ENCODE results near the gene IER5L.
"Not testable (repeated sequence)": the region's sequence is repeated elsewhere in the genome, so short reads cannot be mapped to it uniquely, and the experiment has no call there.

IER5L gene

DNA sequence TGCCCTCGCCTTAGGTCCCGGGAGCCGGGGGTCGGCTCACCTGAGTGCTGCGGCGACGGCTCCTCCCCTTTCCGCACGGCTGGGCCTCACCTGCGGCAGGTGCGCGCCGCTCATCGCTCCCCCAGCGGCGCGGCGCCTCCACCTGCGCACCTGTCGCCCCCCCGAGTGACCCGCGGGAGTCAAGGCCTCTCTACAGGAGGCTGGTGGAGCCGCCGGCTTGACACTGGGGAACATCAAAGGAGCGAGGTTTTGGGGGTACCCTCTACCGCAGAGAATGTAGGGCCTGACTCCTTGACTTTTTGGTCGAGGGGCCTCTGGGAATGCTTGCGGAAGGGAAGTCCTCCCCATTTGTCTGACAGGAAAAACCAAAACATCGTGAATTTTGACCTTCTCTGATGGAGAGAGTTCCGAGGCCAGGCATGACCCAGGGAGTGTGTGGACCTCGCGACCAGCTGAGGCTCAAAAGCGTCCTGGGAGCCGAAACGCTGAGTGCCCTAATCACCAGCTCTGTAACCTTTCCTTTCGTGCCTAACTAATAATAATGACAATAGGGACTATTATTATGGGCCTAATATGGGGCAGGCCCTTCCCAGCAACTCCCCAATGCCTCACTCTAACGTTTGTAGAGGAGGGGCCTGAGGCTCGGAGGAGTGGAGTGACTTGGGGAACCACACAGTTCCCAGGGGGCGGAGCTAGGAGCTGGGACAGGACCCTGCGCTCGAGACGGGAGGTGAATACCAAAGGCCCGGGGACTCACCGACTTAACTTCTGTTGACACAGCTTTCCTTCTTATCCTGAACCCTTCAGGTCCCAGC, 714 bp upstream of the IER5L start:
- DNase-seq: peak; percentile 90

DNA sequence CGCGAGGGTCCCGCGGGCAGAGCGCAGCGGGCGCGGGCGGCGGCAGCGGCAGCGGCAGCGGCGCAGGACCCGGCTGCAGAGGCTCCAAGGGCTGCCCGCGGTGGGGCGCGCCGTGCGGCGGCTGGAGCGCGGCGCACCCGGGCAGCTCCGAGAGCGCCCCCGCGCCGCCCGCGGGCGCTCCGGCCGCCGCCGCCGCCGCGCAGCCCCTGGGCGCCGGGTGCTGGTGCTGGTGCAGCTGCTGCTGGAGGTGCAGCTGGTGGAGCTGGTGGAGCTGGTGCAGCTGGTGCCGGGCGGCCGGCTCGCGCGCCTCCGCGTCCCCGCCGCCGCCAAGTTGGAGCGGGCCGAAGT, 644 bp downstream of the IER5L start:
- no peak for DNase-seq

DNA sequence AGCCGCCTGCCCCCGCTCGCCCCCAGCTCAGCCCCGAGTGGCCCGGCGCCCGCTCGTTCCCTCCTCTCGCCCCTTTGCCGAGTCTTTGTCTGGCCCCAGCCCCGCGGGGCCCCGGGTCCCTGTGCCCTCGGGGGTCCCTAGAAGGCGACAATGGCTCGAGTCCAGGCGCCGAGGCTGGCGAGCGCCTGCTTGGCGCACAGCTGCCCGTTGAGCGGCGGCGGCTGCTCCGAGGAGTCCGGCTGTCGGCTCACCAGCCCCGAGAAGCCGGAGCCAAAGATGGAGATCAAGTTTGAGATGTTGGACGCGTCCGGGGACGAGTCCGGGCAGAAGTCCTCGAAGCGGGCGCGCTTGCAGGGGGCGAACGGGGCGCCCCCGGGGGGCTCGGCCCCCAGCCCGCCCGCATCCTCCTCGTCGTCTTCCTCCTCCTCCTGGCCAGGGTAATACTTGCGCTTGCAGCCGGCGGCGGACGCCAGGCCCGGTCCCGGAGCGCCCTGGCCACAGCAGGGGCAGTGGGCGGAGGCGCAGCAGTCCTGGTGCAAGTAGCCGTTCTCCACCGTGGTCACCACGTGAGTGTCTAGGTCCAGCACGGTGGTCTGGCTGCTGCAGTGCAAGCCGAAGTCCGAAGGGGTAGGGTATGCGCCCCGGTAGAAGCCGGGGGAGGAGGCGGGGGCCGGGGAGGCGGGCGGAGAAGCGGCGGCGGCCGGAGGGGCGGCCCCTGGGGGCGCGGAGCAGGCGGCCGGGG, 1.2 kb downstream of the IER5L start:
- no peak for DNase-seq

DNA sequence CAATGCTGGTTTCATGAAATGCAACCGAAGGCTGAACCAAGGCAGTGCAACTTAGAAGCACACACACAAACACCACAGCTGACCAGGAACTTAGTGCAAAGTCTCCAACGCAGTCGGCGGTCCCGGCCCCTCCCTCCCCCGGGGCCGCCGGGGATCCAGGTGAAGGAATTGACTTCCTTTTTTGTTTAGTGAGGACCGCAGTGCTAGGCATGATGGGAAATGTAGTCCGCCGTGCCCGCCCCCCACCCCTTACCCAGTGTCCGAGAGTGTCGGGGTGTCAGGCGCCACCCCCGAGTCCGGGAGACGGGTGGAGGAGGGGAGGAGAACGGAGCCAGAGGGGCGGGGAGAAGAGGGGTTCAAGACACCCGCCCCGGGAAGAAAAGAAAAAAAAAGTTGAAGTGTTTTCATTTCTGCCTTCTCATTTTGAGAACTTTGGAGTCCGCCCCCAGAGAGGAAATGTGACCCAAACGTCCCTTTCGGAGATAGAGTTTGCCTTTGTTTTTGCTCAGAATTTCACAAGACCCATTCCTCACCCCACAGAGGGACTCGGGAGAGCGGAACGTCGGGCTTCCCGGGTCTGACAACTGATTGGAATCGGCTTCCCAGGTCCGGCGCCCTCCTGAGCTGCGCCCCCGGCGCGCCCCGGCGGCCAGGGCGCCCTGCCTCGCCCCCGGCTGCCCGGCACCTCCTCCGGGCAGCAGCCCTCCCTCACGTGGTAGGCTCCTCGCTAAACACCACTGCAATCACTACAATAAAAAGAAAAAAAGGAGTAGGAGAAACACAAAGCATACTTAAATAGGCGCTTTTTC, 2.0 kb downstream of the IER5L start:
- peak; percentile 92 for DNase-seq

DNA sequence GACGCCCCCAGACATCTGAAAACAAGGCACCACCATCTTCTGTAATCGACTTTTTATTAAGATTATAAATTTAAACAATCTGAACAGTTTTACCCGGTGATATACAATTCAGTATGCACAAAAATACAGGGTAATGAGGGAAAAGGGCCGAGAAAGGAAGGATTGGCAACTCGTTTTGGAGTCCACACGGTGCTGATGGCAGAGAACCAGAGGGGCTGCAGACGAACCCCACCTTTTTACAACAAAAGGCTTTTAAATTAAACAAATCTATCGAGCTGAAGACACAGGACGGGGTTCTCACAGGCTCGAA, 2.6 kb downstream of the IER5L start:
- DNase-seq: no peak

DNA sequence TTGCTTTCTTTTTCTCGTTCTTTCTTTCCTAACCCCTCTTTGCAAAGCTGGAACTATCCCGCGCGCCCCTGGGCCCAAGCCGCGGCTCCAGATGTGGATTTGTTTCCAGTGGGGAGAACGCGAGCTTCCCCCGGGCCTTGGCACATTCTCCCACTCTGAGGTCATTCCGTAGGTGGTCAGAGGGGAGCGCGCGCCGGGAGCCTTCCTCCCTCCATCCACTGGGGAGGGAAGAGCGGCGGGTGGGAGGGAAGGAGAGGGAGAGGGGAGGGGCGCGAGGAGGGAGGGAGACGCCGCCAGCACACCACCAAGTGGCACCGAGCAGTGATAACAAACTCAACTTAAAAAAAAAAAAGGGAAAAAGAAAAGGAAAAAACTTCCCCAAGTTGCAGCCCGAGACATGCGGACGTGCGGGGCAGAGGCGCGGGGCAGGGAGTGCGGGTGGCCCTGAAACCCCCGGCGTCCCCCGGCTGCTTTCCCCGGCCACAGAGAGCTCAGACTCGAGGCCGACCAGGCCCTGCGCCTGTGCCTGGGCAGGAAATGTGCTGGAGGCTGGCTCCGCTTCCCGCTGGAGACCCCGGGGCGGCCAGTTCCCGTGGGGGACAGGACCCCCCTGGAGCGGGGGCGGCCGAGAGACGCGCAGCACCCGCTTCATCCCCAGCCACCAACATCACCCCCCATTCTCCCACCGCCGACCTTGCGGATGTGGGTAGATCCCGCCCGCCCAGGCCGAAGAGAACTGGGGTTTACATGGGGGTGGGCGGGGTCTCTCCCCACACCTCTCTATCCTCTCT, 3.1 kb downstream of the IER5L start:
- peak; percentile 95 for DNase-seq

DNA sequence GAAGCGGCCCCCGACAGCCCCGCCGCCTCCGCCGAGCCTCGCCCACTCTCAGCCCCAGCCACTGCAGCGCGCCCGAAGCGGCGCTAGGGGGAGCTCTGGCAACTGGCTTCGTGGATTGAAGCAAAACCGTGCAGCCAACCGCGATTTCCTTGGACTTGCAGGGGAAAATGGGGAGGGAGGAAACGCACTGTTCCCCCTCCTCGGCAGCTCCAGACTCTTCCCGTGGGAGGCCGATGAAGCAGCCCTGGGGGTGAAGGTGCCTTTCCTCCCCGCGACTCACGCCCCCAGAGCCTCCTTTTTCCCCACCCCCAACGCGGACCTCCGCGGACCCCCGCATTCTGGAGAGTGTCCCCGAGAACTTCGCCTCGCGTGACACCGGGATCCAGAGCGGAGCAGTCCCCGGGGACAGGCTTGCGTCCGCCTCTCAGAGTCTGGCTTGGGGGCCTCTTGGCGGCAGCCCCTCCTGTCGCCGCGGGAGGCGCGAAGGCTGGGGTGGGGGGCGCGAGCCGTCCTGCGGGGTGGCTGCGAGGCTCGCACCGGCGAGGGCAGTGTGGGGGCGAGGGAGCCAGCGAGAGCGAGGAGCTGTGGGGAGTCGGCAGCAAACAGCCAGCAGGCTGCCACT, 3.8 kb downstream of the IER5L start:
- peak; percentile 95 for DNase-seq

DNA sequence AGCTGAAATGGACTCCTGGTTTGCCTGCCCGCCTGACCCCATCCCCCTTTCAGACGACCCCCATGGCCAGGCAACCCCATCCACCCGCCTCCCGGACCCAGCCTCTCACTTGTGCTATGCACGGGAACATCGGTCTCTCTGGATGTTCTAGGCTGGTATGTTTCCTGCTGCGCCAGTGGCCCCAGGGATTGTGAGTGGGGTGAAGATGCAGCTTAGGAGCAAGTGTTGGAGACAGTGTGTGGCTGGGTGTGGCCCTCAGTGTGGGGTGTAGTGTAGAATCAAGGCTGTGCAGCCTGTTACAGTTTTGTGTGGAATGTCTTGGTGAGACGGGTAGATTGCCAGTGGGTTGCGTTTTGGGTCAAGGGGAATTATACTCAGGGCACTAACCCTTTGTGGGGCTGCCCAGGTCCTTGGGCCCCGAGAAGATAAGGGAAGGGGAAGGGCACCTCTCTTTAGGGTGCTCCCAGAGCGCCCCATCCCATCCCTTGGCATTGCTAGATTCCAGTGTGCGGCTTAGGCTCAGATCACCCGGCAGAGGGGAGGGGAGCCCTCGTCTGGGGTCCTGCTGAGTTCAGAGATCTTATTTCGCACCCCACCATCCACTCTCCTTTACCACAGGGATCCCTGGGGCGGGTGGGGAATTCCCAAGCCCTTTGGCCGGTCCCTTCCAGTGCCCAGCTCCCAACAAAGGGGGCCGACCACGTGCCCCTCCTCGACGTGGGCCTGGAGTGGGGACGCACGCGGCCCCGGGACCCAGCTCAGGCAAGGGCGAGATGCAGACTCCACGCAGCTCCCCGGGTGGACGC, 4.6 kb downstream of the IER5L start:
- DNase-seq: no peak

DNA sequence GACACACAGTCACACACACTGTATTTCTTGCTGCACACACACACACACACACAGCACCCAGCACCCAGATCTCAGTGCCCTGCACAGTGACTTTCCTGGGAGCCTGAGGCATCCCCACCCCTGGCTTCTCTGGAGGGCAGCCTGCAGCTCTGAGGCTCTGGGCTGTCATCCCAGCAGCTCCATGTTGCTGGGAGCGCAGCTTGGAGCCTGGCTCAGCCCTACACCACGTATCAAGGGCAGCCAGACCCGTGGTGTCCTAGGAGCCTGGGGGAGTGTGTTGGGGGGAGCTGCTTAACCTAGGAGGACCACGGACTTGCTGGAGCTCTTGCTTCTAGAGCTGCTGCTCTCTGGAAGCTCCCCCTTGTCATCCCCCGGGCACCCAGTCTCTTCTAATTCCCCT, 5.2 kb downstream of the IER5L start:
- no peak for DNase-seq

DNA sequence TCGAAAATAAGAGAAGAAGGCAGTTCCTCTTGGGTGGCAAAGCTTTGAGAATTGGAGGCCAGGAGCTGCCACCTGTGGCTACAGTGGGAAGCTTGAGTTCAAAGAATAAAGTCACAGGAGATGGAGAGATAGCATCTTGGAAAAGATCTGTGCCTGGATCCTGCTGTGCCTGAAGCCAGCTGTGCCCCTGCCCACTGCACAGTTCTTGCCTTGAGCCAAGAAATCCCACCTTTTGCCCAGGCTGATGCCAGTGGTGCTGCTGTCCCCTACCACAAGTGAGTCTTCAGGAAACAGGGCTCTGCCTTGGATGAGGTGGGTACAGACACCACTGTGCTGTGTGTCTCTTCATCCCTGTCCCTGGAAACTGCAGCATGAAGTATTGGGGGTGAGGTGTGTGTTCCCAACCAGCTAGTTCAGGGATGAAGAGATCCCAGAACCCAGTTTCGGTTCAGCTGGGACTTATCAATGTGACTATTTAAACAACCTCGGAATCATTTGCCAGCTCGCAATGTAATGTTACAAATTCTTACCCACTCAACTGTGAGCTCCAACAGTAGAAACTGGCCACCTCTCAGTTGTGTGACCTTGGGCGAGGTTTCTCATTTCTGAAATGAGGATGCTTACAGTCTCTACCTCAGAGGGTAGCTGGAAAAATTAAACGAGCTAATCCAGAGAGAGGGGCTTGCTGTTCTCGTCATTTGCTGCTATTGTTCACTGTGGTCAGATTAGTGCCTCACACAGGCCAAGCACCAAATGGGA, 5.9 kb downstream of the IER5L start:
- DNase-seq: no peak

DNA sequence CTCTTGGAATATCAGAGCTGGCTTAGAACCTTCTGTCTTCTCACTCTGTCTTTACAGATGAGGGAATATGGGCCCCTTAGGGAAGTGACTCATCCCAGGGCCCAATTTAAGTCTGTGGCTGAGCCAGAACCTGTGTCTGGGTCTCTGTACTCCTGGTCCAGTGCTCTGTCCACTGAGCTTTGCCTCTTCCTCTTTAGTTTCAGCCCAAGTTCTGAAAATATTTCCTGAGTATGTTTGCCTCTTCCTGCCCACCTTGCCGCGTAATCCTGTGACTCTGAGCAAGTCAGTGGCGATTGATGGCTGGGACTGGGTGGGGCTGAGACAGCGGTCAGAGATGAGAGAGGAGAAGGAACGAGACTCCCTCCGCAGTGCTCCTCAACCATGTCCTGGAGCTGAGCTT, 7.8 kb downstream of the IER5L start:
- peak; percentile 75 for DNase-seq

DNA sequence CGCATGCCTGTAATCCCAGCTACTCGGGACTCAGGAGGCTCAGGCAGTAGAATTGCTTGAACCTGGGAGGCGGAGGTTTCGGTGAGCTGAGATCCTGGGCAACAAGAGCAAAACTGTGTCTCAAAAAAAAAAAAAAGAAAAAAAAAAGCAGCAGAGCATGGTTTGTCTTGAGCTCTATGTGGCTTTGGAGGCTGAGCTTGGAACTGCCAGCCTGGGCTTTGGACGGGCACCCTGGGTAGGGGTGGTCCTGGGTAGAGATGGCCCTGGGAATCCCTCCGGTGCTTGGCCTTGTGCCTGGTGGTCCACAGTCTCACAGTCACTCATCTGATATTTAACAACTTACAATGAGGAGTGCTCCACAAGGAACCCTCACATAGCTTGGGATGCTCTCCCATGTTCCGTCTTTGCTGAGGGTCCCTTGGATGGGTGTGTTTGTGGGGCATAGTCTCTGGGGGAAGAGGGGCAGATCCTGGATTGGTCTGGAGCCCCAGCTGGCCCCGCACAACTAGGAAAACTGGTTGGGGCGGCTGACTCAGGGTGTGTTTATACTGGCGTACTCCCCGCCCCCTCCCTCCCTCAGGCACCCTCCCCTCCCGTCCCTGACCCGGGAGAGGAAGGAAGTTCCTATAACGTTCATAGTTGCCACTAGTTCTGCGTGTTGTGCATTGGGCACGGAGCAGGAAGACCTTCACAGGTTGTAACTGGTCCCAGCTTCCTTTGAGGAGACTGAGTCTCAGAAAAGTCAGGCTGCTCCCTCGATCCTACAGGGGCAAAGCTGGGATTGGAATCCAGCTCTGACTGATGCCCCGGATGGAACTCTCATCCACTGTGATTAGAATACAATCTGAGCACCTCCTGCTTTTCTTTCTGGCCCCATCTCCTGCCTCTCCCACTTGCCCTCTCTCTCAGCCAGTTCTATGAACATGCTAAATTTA, 11.2 kb downstream of the IER5L start:
- DNase-seq: peak; percentile 95

DNA sequence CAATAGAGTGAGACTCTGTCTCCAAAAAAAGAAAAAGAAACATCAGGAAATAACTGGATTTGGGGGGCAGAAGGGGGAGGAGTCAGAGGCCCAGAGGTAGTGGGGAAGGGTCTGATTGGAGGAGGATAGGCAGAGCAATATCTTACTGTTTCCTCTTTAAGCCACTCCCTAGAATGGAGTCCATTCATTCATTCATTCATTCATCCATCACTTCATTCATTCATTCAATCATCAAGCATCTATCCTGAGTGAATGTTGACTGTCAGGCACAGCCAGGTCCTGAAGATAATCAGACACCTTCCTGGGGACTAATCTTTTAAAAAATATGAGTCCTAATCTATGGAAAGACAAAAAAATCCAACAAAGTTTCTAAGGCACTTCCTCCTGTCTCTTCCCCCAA, 12.9 kb downstream of the IER5L start:
- DNase-seq: no peak

DNA sequence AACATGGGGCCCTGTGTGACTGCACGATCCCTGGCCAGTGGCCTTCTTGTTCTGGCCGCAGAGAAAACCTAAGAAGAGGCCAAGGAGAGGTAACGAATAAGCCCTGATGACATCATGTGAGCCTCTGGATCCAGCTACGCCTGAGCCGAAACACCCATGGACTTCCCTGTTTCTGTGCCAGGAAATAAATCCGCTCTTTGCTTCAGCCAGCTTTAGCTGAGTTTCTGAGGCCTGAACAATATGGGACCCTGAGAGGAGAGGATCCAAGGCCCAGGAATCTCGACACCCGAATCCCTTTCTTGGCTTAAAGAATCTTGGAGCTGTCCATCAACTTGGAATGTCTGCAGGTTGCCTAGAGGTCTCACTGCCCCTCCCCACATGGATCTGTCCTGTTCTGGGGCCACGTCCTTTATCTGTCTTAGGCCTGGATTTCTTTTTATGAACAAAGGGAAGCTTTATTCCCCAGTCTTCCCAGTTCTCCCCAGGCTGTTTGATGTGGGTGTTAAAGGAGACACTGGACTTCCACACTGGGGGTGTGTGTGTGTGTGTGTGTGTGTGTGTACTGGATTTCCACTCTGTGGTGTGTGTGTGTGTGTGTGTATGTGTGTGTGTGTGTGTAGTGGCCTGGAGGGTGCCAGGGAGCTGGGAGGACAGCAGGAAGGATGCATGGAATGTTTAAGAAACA, 13.7 kb downstream of the IER5L start:
- DNase-seq: peak; percentile 81

DNA sequence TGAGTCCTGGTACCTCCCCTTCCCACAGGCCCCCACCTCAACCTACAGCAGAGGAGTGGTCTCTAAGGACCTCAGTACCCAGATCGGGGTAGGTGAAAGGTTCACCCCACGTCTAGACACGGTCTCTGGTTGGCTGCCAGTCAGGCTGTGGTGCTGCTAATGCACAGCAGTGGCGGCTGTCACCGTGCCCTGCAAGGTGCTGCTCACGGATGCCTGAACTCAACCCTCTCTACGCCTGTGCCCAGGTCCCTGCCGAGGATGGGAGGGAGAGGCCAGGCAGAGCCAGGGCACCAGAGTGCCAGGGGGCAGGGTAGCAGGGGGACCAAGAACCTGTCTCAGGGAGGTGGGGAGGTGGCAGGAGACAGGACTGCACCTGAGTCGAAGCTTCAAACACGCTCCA, 14.3 kb downstream of the IER5L start:
- DNase-seq: no peak

DNA sequence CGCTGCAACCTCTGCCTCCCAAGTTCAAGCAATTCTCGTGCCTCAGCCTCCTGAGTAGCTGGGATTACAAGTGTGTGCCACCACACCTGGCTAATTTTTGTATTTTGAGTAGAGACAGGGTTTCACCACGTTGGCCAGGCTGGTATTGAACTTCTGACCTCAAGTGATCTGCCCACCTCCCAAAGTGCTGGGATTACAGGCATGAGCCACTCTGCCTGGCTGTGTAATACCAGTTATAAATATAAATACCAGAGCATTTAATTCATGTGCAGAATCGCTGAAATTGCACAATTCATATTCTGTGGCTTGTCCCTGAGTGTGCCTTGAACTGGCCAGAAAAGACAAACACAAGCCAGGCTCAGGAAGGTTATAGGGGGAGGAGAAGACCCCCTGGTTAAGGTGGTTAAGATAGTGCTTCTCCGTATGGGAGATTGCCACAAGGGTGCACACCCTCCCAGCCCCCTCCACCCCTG, 14.8 kb downstream of the IER5L start:
- not testable (repeated sequence) for DNase-seq

DNA sequence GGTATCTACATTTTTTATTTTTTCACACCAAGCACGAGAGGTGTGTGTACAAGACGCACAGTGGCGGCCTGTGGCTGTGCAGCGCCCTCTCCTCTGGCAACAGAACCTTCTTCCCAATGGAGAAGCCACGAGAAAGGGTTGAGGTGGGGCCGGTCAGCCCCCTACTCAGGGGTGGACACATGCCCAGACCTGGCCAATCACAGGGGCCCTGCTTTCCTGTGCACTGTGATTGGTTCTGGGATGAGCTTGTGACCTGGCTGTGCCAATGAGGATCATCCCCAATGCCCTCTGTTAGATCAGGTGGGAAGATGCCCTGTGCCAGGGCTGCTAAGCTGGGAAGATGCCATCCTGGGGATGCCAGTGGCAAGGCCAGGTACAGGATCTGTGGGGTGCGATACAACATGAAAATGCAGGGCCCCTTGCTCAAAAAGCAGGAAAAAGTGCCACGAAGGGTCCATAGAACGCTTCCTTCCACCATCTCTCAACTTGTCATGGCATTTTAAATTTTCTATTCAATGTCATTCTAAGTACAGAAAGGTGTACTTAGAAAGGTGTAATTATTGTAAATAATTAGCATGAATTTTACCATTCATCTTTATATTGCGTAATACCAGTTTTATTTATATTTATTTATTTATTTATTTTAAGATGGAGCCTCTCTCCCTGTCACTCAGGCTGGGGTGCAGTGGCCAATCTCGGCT, 15.4 kb downstream of the IER5L start:
- DNase-seq: no peak

DNA sequence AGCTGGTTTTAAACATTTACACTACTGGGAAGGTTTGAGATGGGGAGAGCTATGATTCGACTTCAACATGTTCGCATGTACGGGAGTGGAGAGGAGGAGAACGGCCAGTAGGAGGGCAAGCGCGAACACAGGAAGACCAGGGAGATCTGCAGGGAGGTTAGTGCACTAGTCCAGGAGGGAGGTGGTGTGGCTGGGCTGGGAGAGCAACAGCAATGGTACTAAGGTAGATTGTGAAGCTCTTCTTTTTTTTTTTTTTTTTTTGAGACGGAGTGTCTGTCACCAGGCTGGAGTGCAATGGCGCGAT, 16.6 kb downstream of the IER5L start:
- DNase-seq: no peak

All from islet precursor cell (in vitro differentiated cells).